Activated CD8-positive, alpha-beta memory T cell treated with anti-CD3 and anti-CD28 coated beads, Interleukin-2, amount 50 U/mL, for 4 hours (primary cell): ENCODE measurements around the gene ELOVL5.
"Not testable (repeated sequence)": the region's sequence is repeated elsewhere in the genome, so short reads cannot be mapped to it uniquely, and the experiment has no call there.

ENCODE experiments used
- DNase-seq: peaks from one replicate; pipeline ENCODE4 v3.0.0-alpha.2; 2020

The ELOVL5 gene

DNA sequence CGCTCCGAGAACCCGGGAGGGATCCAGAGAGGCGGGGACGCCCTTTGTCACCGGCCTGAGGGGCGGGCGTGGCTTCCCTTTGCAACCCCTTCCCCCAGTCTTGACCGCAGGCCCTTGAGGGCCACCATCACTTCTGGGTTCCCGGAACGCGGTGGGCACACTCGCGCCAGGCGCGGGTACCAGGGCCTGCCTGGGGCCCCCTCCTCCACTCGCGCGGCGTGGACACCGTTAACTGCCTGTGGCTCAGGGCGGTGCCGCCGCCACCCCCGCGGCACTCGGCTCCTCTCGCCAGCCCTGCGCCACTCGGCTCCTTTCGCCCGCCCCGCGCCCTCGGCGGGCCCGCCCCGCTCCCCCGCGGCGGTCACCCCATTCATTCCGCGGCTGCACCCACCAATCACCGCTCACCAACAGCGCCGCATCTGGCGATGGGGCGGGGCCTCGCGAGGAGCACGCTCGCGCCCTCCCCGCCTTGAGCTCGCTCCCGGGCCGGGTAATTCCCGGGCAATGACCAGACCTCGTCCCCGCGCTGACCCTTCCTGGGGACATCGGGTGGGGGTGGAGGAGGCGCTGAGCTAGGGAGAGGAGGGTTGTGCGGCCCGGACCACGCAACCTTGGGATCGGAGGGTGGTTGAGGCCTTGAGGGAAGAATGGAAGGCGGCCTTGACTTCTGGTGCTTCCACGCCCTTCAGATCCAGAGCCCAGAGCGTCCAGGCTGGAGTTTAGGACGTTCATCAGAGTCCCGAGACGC, 10.5 kb upstream of the ELOVL5 start:
- DNase-seq: peak; percentile 86

DNA sequence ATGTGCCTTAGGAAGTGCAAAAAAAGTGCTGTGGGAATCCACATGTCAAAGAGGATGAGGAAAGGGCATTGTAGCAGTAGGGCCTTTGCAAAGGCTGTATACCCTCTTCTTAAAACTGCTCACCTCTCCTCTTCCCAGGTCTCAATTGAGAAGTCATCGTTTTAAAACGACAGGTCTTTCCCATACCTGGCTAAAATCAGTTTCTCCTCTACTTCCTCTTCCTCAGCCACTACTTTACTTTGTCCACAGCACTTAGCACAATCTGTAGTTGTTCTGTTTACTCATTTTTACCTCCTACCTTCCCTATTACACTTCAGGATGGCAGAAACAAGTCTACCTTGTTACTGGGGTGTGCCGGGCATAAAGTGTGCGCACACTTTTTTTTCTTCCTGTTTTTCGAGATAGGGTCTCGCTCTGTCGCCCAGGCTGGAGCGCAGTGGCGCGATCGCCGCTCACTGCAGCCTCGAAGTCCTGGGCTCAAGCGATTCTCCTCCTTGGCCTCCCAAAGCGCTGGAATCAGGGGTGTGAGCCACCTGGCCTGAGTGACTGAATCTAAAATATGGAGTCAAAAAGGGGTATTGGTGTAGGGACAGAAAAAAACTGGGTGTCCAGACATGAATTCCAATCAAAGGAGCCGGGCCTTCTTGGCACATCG, 9.8 kb upstream of the ELOVL5 start:
- no peak for DNase-seq

DNA sequence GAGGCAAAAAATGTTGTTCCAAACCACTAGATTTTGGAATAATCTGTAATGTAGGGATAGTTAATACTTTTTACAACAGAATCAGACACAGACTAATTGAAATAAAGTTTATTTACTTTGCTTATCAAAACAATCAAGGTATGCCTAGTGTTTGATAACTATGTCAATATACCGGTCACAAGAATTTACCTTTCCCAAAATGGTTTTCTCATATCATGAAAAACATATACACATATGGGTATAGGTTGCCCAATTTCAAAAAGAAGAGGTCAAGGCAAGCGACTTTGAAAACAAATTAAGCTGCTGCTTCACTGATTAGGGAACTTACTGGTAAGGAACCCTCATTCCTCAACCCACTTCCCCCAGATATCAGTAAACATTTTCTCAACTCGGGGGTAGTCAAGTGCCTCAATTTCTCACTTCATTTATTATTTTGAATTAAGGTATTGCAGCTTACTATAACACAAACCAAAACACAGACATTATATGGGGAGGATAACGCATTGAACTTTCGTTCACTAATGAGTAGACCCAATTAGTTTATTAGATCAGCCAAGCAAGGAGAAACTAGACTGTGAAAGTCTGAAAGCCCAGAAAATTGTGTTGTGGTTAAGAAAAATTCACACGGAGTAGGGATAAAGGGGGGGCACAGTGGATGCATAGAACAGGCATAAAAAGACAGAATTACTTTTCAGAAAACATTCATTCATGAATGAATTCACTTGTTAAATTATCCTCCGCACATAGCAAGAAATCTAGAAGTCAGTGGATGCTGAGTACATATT, 9.0 kb upstream of the ELOVL5 start:
- no peak for DNase-seq

DNA sequence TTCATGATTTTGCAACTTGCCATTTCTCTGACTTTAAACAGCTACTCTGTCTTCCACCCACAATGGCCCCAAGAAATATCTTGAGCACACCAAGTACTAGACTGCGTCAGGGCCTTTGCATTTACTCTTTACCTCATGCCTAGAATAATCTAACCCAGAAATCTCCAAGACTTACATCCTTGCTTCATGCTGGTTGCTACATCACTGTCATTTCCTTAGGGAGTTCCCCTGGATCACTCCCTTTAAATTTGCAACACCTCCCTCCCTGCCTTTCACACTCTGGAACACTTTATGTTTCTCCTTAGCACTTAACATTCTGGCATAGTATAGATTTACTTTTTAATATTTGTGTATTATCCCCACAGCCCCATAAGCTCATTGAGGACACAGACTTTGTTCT, 4.9 kb upstream of the ELOVL5 start:
- DNase-seq: no peak

DNA sequence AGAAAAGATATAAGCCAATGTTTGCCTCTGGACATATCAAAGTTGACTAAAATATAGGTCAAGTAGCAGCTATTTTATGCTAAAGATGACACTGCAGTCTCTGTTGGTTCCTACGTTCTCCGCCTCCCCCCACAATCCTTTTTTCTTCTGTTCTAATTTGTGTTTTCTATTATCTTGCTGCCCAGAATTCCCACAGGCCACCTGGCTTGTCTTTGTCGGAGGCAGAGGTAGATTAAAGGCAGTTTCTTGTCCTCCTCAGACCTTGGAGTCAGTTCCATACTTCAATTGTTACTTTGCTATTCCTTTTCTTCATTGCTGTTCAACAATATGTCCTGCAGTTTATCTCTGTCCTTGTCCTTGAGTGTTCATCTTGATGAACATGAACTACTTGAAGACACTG, 3.6 kb upstream of the ELOVL5 start:
- DNase-seq: no peak

DNA sequence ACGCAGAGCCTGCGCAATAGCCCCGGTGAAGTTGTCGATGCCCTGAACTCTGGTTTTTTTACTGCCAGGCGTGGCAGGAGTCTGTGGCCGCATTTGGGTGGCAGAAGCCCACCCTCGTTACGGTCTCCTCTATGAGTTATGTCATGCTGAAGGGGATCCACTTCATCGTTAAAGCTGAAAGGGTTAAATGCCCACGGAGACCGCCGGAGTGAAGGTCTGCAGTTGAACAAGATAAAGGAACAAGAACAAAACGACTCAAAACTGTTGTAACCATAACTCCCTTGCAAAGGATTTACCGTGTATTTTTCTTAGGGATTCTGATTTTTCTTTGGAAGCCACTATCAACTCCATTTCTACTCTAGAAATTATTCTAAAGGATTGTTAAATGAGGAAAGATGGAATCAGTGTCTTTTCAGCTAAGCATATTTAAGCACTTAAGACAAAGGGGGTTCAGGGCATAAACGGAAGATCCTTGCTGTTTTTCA, 501 bp upstream of the ELOVL5 start:
- DNase-seq: no peak

DNA sequence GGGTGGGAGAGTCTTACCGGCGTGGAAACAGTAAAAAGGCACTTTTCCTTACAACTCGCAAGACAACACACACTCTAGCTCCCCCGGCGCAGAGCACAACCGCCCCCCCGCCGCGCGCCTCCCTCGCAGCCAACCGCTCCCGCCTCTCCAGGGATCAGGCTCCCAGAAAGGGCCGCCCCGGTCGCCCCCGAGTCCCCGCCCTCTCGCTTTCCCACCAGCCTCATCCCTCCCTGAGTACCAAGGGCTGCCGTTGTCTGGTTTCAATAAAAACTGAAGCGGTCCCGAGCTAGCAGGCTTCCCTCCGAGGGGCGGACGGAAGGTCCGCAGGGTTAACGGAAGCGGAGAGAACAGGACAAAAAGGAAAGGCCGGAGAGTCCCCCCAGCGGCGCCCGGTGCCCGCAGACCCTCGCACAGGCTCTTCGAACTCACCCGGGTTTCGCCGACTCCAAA, 804 bp downstream of the ELOVL5 start:
- DNase-seq: peak; percentile 48

DNA sequence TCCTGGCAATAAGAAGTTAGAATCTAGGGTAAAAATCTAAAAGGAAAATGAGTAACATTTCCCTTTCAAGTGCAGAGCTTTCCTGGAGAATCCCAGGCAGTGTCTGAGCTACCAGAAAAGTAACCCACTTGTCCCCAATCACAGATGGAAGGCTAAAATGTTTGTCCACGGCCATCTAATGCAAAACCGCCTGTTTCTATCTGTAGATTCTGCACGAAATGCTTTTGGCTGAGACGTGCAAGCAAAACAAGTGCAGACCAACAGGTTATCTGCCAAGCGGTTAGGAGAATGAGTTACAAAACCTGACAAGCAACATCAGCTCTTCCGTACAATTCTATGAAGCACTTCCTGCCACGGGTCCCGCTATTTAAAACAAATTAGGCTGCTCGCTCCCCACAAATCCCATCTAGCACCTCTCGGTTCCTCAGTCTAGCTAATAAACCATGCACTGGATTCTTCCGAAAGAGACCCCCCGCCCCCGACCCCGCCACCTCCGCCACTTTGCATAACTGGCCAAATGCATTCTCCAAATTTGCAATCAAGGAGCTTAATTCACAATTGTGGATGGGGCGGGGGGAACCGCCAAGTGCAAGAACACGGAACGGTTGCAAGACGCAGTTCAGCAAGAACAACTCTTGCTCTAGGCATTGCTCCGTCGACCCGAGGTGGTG, 1.4 kb downstream of the ELOVL5 start:
- DNase-seq: no peak

DNA sequence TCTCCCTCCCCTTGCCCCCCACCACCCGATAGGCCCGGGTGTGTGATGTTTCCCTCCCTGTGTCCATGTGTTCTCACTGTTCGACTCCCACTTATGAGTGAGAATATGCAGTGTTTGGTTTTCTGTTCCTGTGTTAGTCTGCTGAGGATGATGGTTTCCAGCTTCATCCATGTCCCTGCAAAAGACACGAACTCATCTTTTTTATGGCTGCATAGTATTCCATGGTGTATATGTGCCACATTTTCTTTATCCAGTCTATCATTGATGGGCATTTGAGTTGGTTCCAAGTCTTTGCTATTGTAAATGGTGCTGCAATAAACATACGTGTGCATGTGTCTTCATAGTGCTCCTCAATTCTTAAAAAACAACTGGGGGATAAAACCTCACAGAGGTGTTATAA, 2.7 kb downstream of the ELOVL5 start:
- not testable (repeated sequence) for DNase-seq

DNA sequence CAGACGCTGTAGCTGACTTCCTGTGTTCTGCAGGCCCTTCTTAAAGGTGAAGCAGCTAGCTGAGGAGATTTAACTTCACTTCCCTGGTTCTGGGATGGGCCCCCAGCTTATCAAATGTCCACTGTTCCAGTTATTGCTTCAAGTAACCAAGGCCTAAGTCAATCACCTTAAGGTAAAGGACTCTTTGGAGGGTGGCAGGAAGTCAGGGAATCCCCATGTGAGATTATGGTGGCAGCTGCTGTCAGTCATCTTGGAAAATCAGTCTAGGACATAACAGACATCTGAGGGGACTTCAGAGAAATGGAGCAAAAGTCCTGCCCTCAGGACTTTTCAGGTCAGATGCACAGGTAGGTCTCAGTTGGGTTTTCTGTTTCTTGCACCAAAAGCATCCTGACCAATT, 3.8 kb downstream of the ELOVL5 start:
- no peak for DNase-seq

DNA sequence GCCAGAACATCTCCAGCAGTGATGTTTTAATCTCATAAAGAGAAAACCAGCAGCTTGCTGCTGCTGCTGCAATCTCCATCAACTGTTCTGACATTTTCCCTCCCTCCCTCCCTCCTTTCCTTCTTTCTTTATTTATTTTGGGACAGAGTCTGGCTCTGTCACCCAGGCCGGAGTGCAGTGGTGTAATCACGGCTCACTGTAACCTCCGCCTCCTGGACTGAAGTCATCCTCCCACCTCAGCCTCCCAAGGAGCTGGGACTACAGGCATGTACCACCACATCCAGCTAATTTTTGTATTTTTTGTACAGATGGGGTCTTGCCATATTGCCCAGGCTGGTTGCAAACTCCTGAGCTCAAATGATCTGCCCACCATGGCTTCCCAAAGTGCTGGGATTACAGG, 5.7 kb downstream of the ELOVL5 start:
- DNase-seq: no peak

DNA sequence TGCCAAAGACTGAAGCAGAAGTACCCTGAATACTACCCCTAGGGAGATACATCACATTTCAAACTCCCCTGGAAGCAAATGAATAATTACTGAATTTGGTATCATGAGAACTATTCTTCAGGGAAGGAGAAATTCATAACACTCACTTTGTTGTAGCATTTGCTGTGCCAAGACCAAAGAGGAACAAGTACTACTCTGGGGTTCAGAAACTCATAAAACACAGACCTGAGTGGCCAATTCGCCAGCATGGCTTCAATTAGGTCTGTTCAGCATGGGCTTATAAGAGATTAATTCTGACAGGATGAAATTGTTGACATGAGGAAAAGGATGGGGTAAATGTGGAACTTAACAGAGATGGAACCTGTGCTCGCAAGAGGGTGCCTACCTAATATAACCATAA, 6.5 kb downstream of the ELOVL5 start:
- no peak for DNase-seq

DNA sequence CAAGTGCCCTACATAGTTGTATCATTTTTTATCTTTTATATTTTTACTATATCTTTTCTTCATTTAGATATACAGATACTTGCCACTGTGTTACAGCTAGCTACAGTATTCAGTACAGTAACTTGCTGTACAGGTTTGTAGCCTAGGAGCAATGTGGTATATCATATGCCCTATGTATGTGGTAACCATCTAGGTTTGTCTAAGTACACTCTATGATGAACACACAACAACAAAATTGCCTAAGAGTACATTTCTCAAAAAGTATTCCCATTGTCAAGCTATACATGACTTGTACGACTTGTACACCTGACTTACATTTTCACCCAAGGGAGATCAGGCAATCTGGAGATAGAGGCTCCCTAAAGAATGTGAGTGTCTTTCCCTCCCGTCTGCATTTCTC, 8.2 kb downstream of the ELOVL5 start:
- no peak for DNase-seq

DNA sequence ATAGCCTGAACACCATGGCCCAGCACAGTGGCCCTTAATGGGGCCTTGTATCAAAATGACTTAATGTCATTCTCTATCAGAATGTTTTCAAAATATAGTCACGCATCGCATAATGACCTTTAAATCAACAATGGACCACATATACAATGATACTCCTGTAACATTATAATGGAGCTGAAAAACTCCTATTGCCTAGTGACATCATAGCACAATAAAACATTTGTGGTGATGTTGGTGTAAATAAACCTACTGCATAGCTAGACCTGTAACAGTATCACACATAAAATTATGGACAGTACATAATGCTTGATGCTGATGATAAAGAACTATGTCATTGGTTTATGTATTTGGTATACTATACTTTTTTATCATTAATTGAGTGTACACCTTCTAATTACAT, 9.3 kb downstream of the ELOVL5 start:
- DNase-seq: no peak

DNA sequence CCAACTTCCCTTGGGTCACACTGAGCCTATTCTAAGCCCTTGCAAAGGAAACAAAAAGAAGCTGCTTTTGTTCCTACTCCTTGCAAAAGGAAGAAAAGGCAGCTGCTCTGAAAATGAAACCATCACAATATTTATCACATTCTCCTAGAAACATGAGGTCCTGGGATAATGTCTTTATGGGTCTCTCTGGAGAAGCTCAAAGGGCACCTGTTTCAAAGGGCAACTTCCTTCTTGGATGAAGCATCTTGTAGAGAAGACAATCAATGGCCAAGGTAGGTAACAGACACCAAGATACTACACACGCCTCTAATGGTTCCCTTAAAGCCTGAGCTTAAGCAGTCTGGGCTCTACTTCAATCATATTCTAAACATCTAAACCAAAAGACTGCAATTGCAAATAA, 10.4 kb downstream of the ELOVL5 start:
- no peak for DNase-seq

DNA sequence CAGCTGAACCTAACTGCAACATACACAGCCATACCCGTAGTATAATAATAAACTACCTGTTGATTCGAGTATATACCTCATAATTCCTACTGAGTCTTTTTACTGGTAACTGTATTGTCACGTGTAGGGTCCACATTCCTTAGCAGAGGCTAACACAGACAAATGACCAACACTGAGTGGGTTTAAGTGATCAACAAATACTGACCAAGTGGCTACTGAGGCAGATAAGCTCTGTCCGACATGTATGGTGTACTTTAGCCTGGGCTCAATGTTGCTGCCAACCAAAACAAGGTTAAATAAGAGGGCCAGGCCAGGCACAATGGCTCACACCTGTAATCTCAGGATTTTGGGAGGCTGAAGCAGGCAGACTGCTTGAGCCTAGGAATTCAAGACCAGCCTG, 12.7 kb downstream of the ELOVL5 start:
- no peak for DNase-seq

DNA sequence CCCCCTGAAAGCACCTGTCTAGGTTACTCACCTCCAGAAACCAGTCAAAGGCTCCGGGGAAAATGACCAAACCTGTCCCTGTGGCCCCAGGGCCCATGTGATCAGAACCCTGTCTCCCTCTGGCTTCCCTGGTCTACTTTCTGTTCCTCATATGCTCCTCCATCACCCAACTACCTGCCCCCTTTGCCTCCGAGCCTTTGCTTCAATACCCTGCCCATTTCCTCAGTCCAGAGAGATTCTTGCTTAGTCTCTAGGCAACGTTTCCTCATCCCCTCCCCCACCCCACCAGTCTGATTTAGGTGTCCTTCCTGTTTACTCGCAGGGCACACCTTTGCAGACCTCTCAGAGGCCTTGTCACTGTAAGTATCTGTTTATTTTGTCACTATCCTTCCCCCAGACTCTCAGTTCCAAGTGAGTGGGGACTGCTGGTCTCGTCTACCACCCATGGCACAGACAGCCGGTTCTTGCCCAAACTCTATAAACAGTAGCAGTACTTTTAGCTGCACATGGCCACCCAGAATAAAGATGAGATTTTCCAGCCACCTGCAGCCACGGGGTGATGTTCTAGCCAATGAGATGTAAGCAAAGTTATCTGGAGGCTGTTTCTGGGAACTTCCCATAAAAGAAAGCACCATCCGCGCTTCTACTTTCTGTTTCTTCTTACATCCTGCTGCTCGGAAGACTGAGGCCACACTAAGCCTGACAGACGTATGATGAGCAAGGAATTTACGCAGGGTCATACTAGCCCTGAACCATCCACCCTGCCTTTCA, 13.3 kb downstream of the ELOVL5 start:
- peak; percentile 57 for DNase-seq

DNA sequence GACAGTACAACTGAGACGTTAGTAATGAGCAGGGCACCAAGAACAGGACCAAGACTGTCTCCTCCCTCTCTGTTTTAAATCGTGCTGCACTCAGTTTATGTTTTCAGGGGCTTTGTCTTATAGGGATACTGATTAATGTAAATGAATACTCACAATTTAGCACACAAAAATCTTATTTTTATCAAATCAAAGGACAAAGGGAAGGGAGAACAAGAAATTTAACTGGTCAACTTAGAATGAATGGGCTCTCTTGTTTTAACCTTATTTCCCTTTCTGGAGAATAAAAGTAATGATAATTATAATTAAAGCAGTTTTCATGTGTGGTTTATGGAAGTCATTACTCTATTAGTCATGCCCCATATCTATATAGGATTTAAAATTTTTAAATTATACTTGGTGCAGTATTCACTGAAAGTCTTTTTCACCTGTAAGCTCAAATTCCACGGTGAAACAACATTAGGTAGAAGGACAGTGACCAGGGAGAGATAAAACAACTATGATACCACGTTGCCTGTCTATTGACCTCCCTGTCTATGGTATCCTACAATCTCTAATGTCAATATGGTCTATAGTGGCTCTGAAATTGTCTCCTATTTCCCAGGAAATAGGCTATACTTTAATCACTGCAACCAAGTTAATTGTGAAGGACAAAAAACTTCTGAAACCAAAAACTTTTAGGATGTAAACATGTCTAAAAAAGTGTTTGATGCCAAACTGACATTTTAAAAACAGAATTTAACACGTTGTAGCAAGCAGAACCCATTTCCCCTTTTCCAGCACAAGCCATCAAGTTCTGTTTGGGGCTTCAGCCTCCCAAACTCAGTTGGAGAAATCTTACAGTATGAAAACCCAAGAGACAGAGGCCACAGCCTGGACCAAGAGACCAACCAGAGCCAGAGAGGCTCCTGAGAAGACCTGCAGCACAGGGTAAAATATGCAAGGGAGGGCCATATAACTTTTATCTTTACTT, 15.0 kb downstream of the ELOVL5 start:
- no peak for DNase-seq

DNA sequence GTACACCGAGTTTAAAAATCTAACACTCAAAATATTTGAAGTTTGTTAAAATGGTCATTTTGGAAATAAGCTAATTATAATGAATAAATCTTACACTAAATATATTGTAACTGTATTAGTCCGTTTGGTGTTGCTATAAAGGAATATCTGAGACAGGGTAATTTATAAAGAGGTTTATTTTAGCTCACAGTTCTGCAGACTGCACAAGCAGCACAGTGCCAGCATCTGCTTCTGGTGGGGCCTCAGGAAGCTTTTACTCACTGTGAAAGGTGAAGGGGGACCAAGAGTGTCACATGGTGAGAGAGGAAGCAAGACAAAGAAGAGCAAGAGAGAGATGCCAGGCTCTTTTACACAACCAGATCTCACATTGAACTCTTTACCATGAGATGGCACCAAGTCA, 17.1 kb downstream of the ELOVL5 start:
- DNase-seq: no peak

DNA sequence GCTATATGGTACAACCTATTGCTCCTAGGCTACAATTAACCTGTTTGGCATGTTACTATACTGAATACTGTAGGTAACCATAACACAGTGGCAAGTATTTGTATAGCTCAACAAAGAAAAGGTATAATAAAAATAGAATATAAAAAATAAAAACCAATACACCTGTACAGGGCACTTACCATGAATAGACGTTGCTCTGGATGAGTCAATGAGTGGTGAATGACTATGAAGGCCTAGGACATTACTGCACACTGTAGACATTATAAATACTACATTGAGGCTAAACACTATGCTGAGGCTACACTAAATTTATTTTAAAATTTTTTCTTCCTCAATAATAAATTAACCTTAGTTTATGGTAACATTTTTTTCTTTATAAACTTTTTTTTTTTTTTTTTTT, 18.6 kb downstream of the ELOVL5 start:
- no peak for DNase-seq

DNA sequence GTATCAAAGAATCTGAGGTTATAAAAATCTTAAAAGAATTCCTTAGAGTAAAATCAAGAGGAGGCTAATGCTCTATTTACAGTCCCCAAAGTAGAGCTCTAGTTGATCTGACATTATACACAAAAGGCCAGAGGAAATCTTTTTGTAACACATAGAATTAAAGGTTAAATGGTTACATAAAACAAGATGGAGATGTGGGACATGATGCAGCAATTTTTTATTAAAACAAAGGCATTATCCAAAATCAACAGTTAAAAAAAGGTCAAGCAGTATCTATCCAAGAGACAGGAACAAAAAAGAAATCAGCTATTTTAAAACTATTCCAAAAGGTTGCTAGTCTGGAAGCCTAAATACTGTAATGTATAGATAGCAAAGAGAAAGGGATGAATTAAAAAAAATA, 20.4 kb downstream of the ELOVL5 start:
- no peak for DNase-seq
